ENCODE measurements around the gene KRTAP12-1. TPM values are rescaled to one million over a fixed set of nuclear protein-coding genes. Genes with fewer than 3 reads are reported as not detected.
"Not testable (repeated sequence)": the region's sequence is repeated elsewhere in the genome, so short reads cannot be mapped to it uniquely, and the experiment has no call there.

The KRTAP12-1 gene
- total and polyA plus RNA-seq, 3 experiments from 2014 or later, result not detected

DNA sequence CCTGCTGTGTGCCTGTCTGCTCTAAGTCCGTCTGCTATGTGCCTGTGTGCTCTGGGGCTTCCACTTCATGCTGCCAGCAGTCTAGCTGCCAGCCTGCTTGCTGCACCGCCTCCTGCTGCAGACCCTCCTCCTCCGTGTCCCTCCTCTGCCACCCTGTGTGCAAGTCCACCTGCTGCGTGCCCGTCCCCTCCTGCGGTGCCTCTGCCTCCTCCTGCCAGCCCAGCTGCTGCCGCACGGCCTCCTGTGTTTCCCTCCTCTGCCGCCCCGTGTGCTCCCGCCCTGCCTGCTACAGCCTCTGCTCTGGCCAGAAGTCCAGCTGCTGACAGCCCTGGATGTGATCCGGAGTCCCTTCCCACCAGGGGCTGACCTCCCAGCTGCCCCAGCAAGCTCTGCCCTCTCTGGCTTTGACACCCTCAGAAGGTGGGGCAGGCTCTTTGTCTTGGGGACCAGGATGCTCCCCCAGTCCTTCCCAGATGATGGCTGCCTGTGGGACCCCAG is 44.1 kb downstream of the KRTAP12-1 start:
- POLR2A ChIA-PET; H3K4me3 ChIP-seq (ENCODE audit: low read length); H3K36me3 ChIP-seq (ENCODE audit: insufficient read depth, low read length); H3K4me1 ChIP-seq (ENCODE audit: insufficient read depth, low read length); H3K9me3 ChIP-seq (ENCODE audit: low read length); H3K4me3 Mint-ChIP-seq; DNase-seq; H3K27me3 ChIP-seq (ENCODE audit: insufficient read depth, low read length, poor library complexity, severe bottlenecking); H3K4me1 Mint-ChIP-seq; H3K27ac ChIP-seq (ENCODE audit: low read depth, low read length): not testable (repeated sequence)
- CTCF ChIA-PET, result interaction anchor here (1.5 kb wide), 1 partner anchor 18 kb away, joined by 3 read pairs; no protein-coding TSS in a partner anchor
- peaks cover 0 to 18% (median 0%) of the 10 kb centered on the region in 3 donors for H3K36me3 Mint-ChIP-seq
- H3K9me3 Mint-ChIP-seq, result peaks cover 7 to 16% (median 16%) of the 10 kb centered on the region in 5 donors
- peaks cover 2 to 17% of the 10 kb centered on the region in 2 donors for H3K27me3 Mint-ChIP-seq
- H3K27ac Mint-ChIP-seq, result peak overlapping the region in 2 of 8 donors; percentile 72 to 90

- H3K27me3 Mint-ChIP-seq, result peaks cover 2 to 17% of the 10 kb centered on the region in 2 donors
- H3K27ac Mint-ChIP-seq, result peak within 1 kb of the TSS in 2 of 8 donors; percentile 72 to 90
- peaks cover 0 to 19% (median 0%) of the 10 kb centered on the region in 3 donors for H3K36me3 Mint-ChIP-seq
Observed at GRCh38 chr21:44637018-44637850, 44.7 kb downstream of the KRTAP12-1 start, which contains the start of gene KRTAP10-10. TSS of gene KRTAP10-10 (plus strand) at chr21:44637356. CDS start at chr21:44637418, 62 bp downstream.

DNA sequence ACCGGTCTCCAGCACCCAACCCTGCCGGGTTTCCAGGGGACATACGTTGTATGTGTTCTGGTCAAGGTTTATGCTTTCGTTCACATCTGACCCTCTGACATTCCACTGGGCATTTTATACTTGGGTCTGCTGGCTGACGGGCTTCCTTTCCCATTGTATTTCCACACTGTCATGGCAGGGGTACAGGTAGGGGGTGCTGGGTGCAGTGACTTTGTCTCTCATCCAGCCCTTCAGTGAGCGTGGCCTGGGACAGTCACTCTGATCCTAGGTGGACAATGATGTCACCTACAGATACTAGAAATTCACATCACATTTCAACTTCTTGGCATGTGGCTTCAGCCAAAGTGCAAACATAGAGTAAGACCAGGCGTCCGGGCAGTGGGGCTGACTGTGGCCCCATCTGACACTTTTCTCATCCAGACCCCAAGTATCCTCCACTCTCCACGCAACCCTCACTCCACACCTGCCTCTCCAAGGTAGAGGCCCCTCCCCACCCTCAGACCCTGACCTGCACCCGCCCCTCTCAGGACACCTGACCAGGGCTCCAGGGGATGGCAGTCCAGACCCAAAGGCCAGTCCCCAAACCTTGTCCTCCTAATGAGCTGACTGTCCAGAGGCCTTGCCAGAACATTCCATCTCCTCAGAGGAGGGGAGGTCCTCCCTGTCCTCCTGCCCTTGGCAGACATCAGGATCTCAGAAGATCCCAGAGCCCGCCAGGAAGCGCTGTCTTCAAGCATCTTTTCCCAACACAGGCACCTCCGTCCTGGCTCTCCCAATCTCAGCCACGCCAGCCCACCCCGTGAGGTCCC is 45.5 kb downstream of the KRTAP12-1 start:
- Mint-ChIP-seq H3K9me3 (peaks cover 17 to 26% (median 23%) of the 10 kb centered on the region in 5 donors), H3K36me3 (peaks cover 2 to 25% (median 5%) of the 10 kb centered on the region in 3 donors), H3K4me1 (no peaks in the 10 kb centered on the region), H3K27me3 (peaks cover 2 to 14% of the 10 kb centered on the region in 2 donors), H3K4me3 (no peak overlapping the region), H3K27ac (no peak overlapping the region)
- CTCF ChIA-PET, result no interaction called here
- H3K27ac ChIP-seq (ENCODE audit: low read depth, low read length), result no peak overlapping the region
- H3K9me3 ChIP-seq (ENCODE audit: low read length), result no peaks in the 10 kb centered on the region
- no peak for DNase-seq
- H3K27me3 ChIP-seq (ENCODE audit: insufficient read depth, low read length, poor library complexity, severe bottlenecking), result no peaks in the 10 kb centered on the region
- no peaks in the 10 kb centered on the region for H3K36me3 ChIP-seq (ENCODE audit: insufficient read depth, low read length)
- POLR2A ChIA-PET, result no interaction called here
- H3K4me3 ChIP-seq (ENCODE audit: low read length), result no peak overlapping the region
- H3K4me1 ChIP-seq (ENCODE audit: insufficient read depth, low read length), result no peaks in the 10 kb centered on the region

More at GRCh38 chr21:44637018-44637850, 44.7 kb downstream of the KRTAP12-1 start, which contains the start of gene KRTAP10-10:
- H3K27ac ChIP-seq (ENCODE audit: low read depth, low read length), result no peak within 1 kb of the TSS
- POLR2A ChIA-PET, result no interaction called here
- H3K9me3 Mint-ChIP-seq, result peaks cover 11 to 20% (median 18%) of the 10 kb centered on the region in 5 donors
- H3K4me1 Mint-ChIP-seq, result no peaks in the 10 kb centered on the region
- no peak within 1 kb of the TSS for H3K4me3 ChIP-seq (ENCODE audit: low read length)
- H3K4me1 ChIP-seq (ENCODE audit: insufficient read depth, low read length), result no peaks in the 10 kb centered on the region
- no peaks in the 10 kb centered on the region for H3K36me3 ChIP-seq (ENCODE audit: insufficient read depth, low read length)
- no peak for DNase-seq
- CTCF ChIA-PET, result interaction anchor here (1.5 kb wide), 1 partner anchor 18 kb away, joined by 3 read pairs; no protein-coding TSS in a partner anchor
- no peak within 1 kb of the TSS for H3K4me3 Mint-ChIP-seq
- no peaks in the 10 kb centered on the region for H3K9me3 ChIP-seq (ENCODE audit: low read length)
- H3K27me3 ChIP-seq (ENCODE audit: insufficient read depth, low read length, poor library complexity, severe bottlenecking), result no peaks in the 10 kb centered on the region

- Mint-ChIP-seq H3K27me3 (no peaks in the 10 kb centered on the region), H3K9me3 (peaks cover 25 to 38% (median 32%) of the 10 kb centered on the region in 5 donors), H3K4me3 (no peak overlapping the region), H3K27ac (no peak overlapping the region), H3K36me3 (peaks cover 4 to 32% (median 17%) of the 10 kb centered on the region in 3 donors), H3K4me1 (peaks cover 25 to 34% (median 26%) of the 10 kb centered on the region in 3 donors)
- H3K27me3 ChIP-seq (ENCODE audit: insufficient read depth, low read length, poor library complexity, severe bottlenecking), result no peaks in the 10 kb centered on the region
- no peaks in the 10 kb centered on the region for H3K36me3 ChIP-seq (ENCODE audit: insufficient read depth, low read length)
- ChIA-PET POLR2A (no interaction called here), CTCF (no interaction called here)
- H3K4me3 ChIP-seq (ENCODE audit: low read length), result no peak overlapping the region
- peaks cover 19% of the 10 kb centered on the region for H3K4me1 ChIP-seq (ENCODE audit: insufficient read depth, low read length)
- H3K9me3 ChIP-seq (ENCODE audit: low read length), result no peaks in the 10 kb centered on the region
- no peak overlapping the region for H3K27ac ChIP-seq (ENCODE audit: low read depth, low read length)
- DNase-seq, result no peak
Observed at GRCh38 chr21:44632067-44632466, 49.9 kb downstream of the KRTAP12-1 start.

Other genes starting within 250 kb of the KRTAP12-1 start
- under 1 TPM; 0.80 to 0.90 TPM for gene LRRC3, start 226.7 kb downstream of the KRTAP12-1 start, total RNA-seq
- gene LRRC3, start 226.7 kb downstream of the KRTAP12-1 start, polyA plus RNA-seq, result 0.17 TPM
- not detected for gene KRTAP10-1, start 142.0 kb downstream of the KRTAP12-1 start, total RNA-seq
- gene KRTAP10-1, start 142.0 kb downstream of the KRTAP12-1 start, polyA plus RNA-seq, result not detected
- gene KRTAP10-2, start 130.7 kb downstream of the KRTAP12-1 start, total RNA-seq, result not detected
- gene KRTAP10-2, start 130.7 kb downstream of the KRTAP12-1 start, polyA plus RNA-seq, result not detected
- not detected for gene KRTAP10-3, start 123.4 kb downstream of the KRTAP12-1 start, total RNA-seq
- gene KRTAP10-3, start 123.4 kb downstream of the KRTAP12-1 start, polyA plus RNA-seq, result not detected
- gene KRTAP10-4, start 108.4 kb downstream of the KRTAP12-1 start, total RNA-seq, result not detected
- not detected for gene KRTAP10-4, start 108.4 kb downstream of the KRTAP12-1 start, polyA plus RNA-seq
- not detected for gene KRTAP10-5, start 101.6 kb downstream of the KRTAP12-1 start, total RNA-seq
- not detected for gene KRTAP10-5, start 101.6 kb downstream of the KRTAP12-1 start, polyA plus RNA-seq
- gene KRTAP10-6, start 89.7 kb downstream of the KRTAP12-1 start, total RNA-seq, result not detected
- gene KRTAP10-6, start 89.7 kb downstream of the KRTAP12-1 start, polyA plus RNA-seq, result not detected
- gene KRTAP10-7, start 81.6 kb downstream of the KRTAP12-1 start, total RNA-seq, result not detected
- not detected for gene KRTAP10-7, start 81.6 kb downstream of the KRTAP12-1 start, polyA plus RNA-seq
- gene KRTAP10-8, start 70.1 kb downstream of the KRTAP12-1 start, total RNA-seq, result not detected
- gene KRTAP10-8, start 70.1 kb downstream of the KRTAP12-1 start, polyA plus RNA-seq, result not detected
- not detected for gene KRTAP10-9, start 55.1 kb downstream of the KRTAP12-1 start, total RNA-seq
- gene KRTAP10-9, start 55.1 kb downstream of the KRTAP12-1 start, polyA plus RNA-seq, result not detected
- gene KRTAP10-10, start 44.8 kb downstream of the KRTAP12-1 start, total RNA-seq, result not detected
- gene KRTAP10-10, start 44.8 kb downstream of the KRTAP12-1 start, polyA plus RNA-seq, result not detected
- gene KRTAP10-11, start 35.7 kb downstream of the KRTAP12-1 start, total RNA-seq, result not detected
- gene KRTAP10-11, start 35.7 kb downstream of the KRTAP12-1 start, polyA plus RNA-seq, result not detected
- gene KRTAP12-4, start 27.5 kb downstream of the KRTAP12-1 start, total RNA-seq, result not detected
- gene KRTAP12-4, start 27.5 kb downstream of the KRTAP12-1 start, polyA plus RNA-seq, result not detected
- not detected for gene KRTAP12-3, start 24.2 kb downstream of the KRTAP12-1 start, total RNA-seq
- gene KRTAP12-3, start 24.2 kb downstream of the KRTAP12-1 start, polyA plus RNA-seq, result not detected
- gene KRTAP12-2, start 15.2 kb downstream of the KRTAP12-1 start, total RNA-seq, result not detected
- not detected for gene KRTAP12-2, start 15.2 kb downstream of the KRTAP12-1 start, polyA plus RNA-seq
- not detected for gene KRTAP10-12, start 15.0 kb upstream of the KRTAP12-1 start, total RNA-seq
- not detected for gene KRTAP10-12, start 15.0 kb upstream of the KRTAP12-1 start, polyA plus RNA-seq
- gene TSPEAR, start 29.4 kb upstream of the KRTAP12-1 start, total RNA-seq, result not detected
- gene TSPEAR, start 29.4 kb upstream of the KRTAP12-1 start, polyA plus RNA-seq, result 0.05 TPM
- 100 to 1,000 TPM; 112 to 116 TPM for gene UBE2G2, start 119.7 kb upstream of the KRTAP12-1 start, total RNA-seq
- 60.1 TPM for gene UBE2G2, start 119.7 kb upstream of the KRTAP12-1 start, polyA plus RNA-seq
- 10 to 100 TPM; 81.7 to 85.3 TPM for gene SUMO3, start 135.9 kb upstream of the KRTAP12-1 start, total RNA-seq
- 88.1 TPM for gene SUMO3, start 135.9 kb upstream of the KRTAP12-1 start, polyA plus RNA-seq
- 10 to 100 TPM; 48.2 to 50.8 TPM for gene PTTG1IP, start 191.5 kb upstream of the KRTAP12-1 start, total RNA-seq
- 69.8 TPM for gene PTTG1IP, start 191.5 kb upstream of the KRTAP12-1 start, polyA plus RNA-seq
- gene ITGB2, start 238.7 kb upstream of the KRTAP12-1 start, total RNA-seq, result 100 to 1,000 TPM; 159 to 165 TPM
- 847 TPM for gene ITGB2, start 238.7 kb upstream of the KRTAP12-1 start, polyA plus RNA-seq